ENCODE measurements around the gene JMJD7.

- TF ChIP-seq CTCF (IDR thresholded peaks at IDR 0.05) (no peak), POLR2A (IDR thresholded peaks at IDR 0.05) (no peak)
Observed at GRCh38 chr15:41856716-41857115, 28.8 kb downstream of the JMJD7 start.

All from Peyer's patch (tissue), 4 donors.